Subcutaneous abdominal adipose tissue (tissue), 5 donors: Measurements from ENCODE around the gene ARID4B.

Experiments used
- H3K27ac ChIP-seq: one replicate; pipeline ENCODE4 v1.7.0; 2013; ENCODE audit warnings: low read depth, mild to moderate bottlenecking, inconsistent platforms, low read length, moderate library complexity
- H3K27me3 ChIP-seq, 5 donors: one replicate each; pipeline ENCODE4 v1.7.0; 2013; ENCODE audit warnings: low read length in 5 of 5, inconsistent platforms in 1 of 5; ENCODE audit not compliant: control insufficient read depth in 5 of 5, insufficient read depth in 4 of 5
- H3K36me3 ChIP-seq, 5 donors: one replicate each; pipeline ENCODE4 v1.7.0; 2013; ENCODE audit warnings: low read length in 5 of 5; ENCODE audit not compliant: control insufficient read depth in 5 of 5, insufficient read depth in 5 of 5
- H3K4me1 ChIP-seq, 5 donors: one replicate each; pipeline ENCODE4 v1.7.0; 2013; ENCODE audit warnings: low read length in 5 of 5, mild to moderate bottlenecking in 3 of 5, moderate library complexity in 1 of 5; ENCODE audit not compliant: control insufficient read depth in 5 of 5, insufficient read depth in 5 of 5
- H3K4me3 ChIP-seq, 5 donors: one replicate each; pipeline ENCODE4 v1.7.0; 2013; ENCODE audit warnings: low read length in 5 of 5, low read depth in 1 of 5
- H3K9ac ChIP-seq, 5 donors: one replicate each; pipeline ENCODE4 v1.7.0; 2013; ENCODE audit warnings: low read length in 5 of 5, mild to moderate bottlenecking in 4 of 5, moderate library complexity in 3 of 5
- H3K9me3 ChIP-seq, 5 donors: one replicate each; pipeline ENCODE4 v1.7.0; 2013; ENCODE audit warnings: low read length in 5 of 5; ENCODE audit not compliant: control insufficient read depth in 5 of 5
- donor health status: healthy.
- donor health status: healthy.
- donor health status: healthy.
- donor health status: healthy.
- donor health status: healthy.

ARID4B gene

GRCh38 chr1:235351898-235352297 lies 23.9 kb upstream of the ARID4B start:
- Histone ChIP-seq H3K9ac (no peak overlapping the region), H3K27me3 (no peaks in the 10 kb centered on the region), H3K4me3 (no peak overlapping the region), H3K4me1 (peaks cover 0 to 3% (median 0%) of the 10 kb centered on the region in 5 donors), H3K36me3 (no peaks in the 10 kb centered on the region), H3K27ac (no peak overlapping the region), H3K9me3 (no peaks in the 10 kb centered on the region)

- no peaks in the 10 kb centered on the region for H3K27me3 ChIP-seq
- no peak overlapping the region for H3K9ac ChIP-seq
- H3K36me3 ChIP-seq, result no peaks in the 10 kb centered on the region
- H3K27ac ChIP-seq, result no peak overlapping the region
- peaks cover 0 to 3% (median 0%) of the 10 kb centered on the region in 5 donors for H3K4me1 ChIP-seq
- no peaks in the 10 kb centered on the region for H3K9me3 ChIP-seq
- no peak overlapping the region for H3K4me3 ChIP-seq
Observed at GRCh38 chr1:235351441-235351840, 23.5 kb upstream of the ARID4B start.

- H3K36me3 ChIP-seq, result peaks cover 14 to 43% (median 20%) of the 10 kb centered on the region in 5 donors
- H3K4me1 ChIP-seq, result no peaks in the 10 kb centered on the region
- H3K9ac ChIP-seq, result peak overlapping the region in 1 of 5 donors; percentile 30
- H3K9me3 ChIP-seq, result no peaks in the 10 kb centered on the region
- H3K4me3 ChIP-seq, result no peak overlapping the region
- no peak overlapping the region for H3K27ac ChIP-seq
- no peaks in the 10 kb centered on the region for H3K27me3 ChIP-seq
Observed at GRCh38 chr1:235343726-235344125, 15.7 kb upstream of the ARID4B start.

- H3K9ac ChIP-seq, result no peak overlapping the region
- H3K36me3 ChIP-seq, result peaks cover 17 to 53% (median 25%) of the 10 kb centered on the region in 5 donors
- no peak overlapping the region for H3K4me3 ChIP-seq
- H3K4me1 ChIP-seq, result no peaks in the 10 kb centered on the region
- H3K9me3 ChIP-seq, result no peaks in the 10 kb centered on the region
- no peak overlapping the region for H3K27ac ChIP-seq
- no peaks in the 10 kb centered on the region for H3K27me3 ChIP-seq
Observed at GRCh38 chr1:235342471-235342870, 14.5 kb upstream of the ARID4B start.

- Histone ChIP-seq H3K9me3 (no peaks in the 10 kb centered on the region), H3K27me3 (no peaks in the 10 kb centered on the region)
Observed at GRCh38 chr1:235342039-235342438, 14.1 kb upstream of the ARID4B start.

GRCh38 chr1:235341334-235341733 lies 13.4 kb upstream of the ARID4B start:
- Histone ChIP-seq H3K9me3 (no peaks in the 10 kb centered on the region), H3K4me3 (no peak overlapping the region), H3K4me1 (peaks cover 0 to 2% (median 0%) of the 10 kb centered on the region in 5 donors), H3K9ac (no peak overlapping the region), H3K36me3 (peaks cover 25 to 63% (median 34%) of the 10 kb centered on the region in 5 donors), H3K27me3 (no peaks in the 10 kb centered on the region), H3K27ac (no peak overlapping the region)

More at GRCh38 chr1:235342039-235342438, 14.1 kb upstream of the ARID4B start:
- Histone ChIP-seq H3K9ac (no peak overlapping the region), H3K36me3 (peaks cover 19 to 57% (median 30%) of the 10 kb centered on the region in 5 donors), H3K4me1 (no peaks in the 10 kb centered on the region), H3K27ac (no peak overlapping the region), H3K4me3 (no peak overlapping the region)

- Histone ChIP-seq H3K9ac (no peak overlapping the region), H3K4me3 (no peak overlapping the region), H3K4me1 (peaks cover 0 to 2% (median 0%) of the 10 kb centered on the region in 5 donors), H3K27ac (no peak overlapping the region), H3K27me3 (no peaks in the 10 kb centered on the region), H3K9me3 (no peaks in the 10 kb centered on the region), H3K36me3 (peaks cover 29 to 61% (median 39%) of the 10 kb centered on the region in 5 donors)
Observed at GRCh38 chr1:235339746-235340145, 11.8 kb upstream of the ARID4B start.

GRCh38 chr1:235336903-235337302 lies 8.9 kb upstream of the ARID4B start:
- no peak overlapping the region for H3K27ac ChIP-seq
- no peak overlapping the region for H3K4me3 ChIP-seq
- no peak overlapping the region for H3K9ac ChIP-seq
- peaks cover 0 to 7% (median 2%) of the 10 kb centered on the region in 5 donors for H3K4me1 ChIP-seq
- H3K36me3 ChIP-seq, result peaks cover 16 to 41% (median 28%) of the 10 kb centered on the region in 5 donors
- no peaks in the 10 kb centered on the region for H3K27me3 ChIP-seq
- no peaks in the 10 kb centered on the region for H3K9me3 ChIP-seq

- H3K9ac ChIP-seq, result peak overlapping the region in 1 of 5 donors; percentile 33
- H3K36me3 ChIP-seq, result peaks cover 3 to 9% (median 9%) of the 10 kb centered on the region in 5 donors
- no peak overlapping the region for H3K27ac ChIP-seq
- H3K4me1 ChIP-seq, result peaks cover 5 to 32% (median 29%) of the 10 kb centered on the region in 5 donors
- no peaks in the 10 kb centered on the region for H3K9me3 ChIP-seq
- peaks cover 0 to 4% (median 0%) of the 10 kb centered on the region in 5 donors for H3K27me3 ChIP-seq
- H3K4me3 ChIP-seq, result no peak overlapping the region
Observed at GRCh38 chr1:235331401-235331800, 3.4 kb upstream of the ARID4B start.

- peaks cover 0 to 4% (median 0%) of the 10 kb centered on the region in 5 donors for H3K27me3 ChIP-seq
- H3K4me3 ChIP-seq, result no peak overlapping the region
- H3K9me3 ChIP-seq, result no peaks in the 10 kb centered on the region
- H3K9ac ChIP-seq, result no peak overlapping the region
- peaks cover 3 to 8% (median 6%) of the 10 kb centered on the region in 5 donors for H3K36me3 ChIP-seq
- H3K27ac ChIP-seq, result no peak overlapping the region
- H3K4me1 ChIP-seq, result peaks cover 5 to 37% (median 34%) of the 10 kb centered on the region in 5 donors
Observed at GRCh38 chr1:235330918-235331285, 2.9 kb upstream of the ARID4B start.
